Type B pancreatic cell (in vitro differentiated cells): ENCODE measurements around the gene LIPN. TPM values are rescaled to one million over a fixed set of nuclear protein-coding genes. Genes with fewer than 3 reads are reported as not detected.

Source experiments
- DNase-seq: peaks from one replicate; pipeline ENCODE4 v3.0.0; 2021; ENCODE audit warnings: mixed read lengths; ENCODE audit not compliant: unreplicated experiment; ENCODE audit errors: extremely low spot score
- H3K27ac Mint-ChIP-seq: 2 replicates; pipeline ENCODE4 v1.8.0; 2021; ENCODE audit warnings: mild to moderate bottlenecking, mixed read lengths
- H3K27me3 Mint-ChIP-seq: 2 replicates; pipeline ENCODE4 v1.8.0; 2021; ENCODE audit warnings: mixed read lengths
- H3K36me3 Mint-ChIP-seq: 2 replicates; pipeline ENCODE4 v1.8.0; 2021; ENCODE audit warnings: mixed read lengths
- H3K4me1 Mint-ChIP-seq: one replicate; pipeline ENCODE4 v1.8.0; 2021; ENCODE audit warnings: mixed read lengths; ENCODE audit not compliant: unreplicated experiment
- H3K4me3 Mint-ChIP-seq: 2 replicates; pipeline ENCODE4 v1.8.0; 2021; ENCODE audit warnings: mild to moderate bottlenecking, mixed read lengths
- H3K9me3 Mint-ChIP-seq: 2 replicates; pipeline ENCODE4 v1.8.0; 2021; ENCODE audit warnings: mixed read lengths
- CTCF ChIP-seq: fragments of 200-600 bp; sonication (generic); conservative IDR thresholded peaks from 2 replicates; pipeline ENCODE4 v1.5.0; 2021; ENCODE audit warnings: antibody characterized with exemption, mild to moderate bottlenecking
- total RNA-seq: library from RNA; stranded (reverse); gene quantifications from 2 replicates; pipeline ENCODE4 v1.2.1, GENCODE V29; 2021; ENCODE audit warnings: low replicate concordance

The LIPN gene
- total RNA-seq, 1 donor from 2014 or later, result 0.24 TPM

GRCh38 chr10:88793712-88794299, 34.0 kb downstream of the LIPN start:
- no peak for TF ChIP-seq CTCF
- H3K4me1 Mint-ChIP-seq, result peaks cover 7% of the 10 kb centered on the region
- no peaks in the 10 kb centered on the region for H3K36me3 Mint-ChIP-seq
- no peak for DNase-seq
- H3K27ac Mint-ChIP-seq, result no peak overlapping the region
- no peaks in the 10 kb centered on the region for H3K9me3 Mint-ChIP-seq
- H3K27me3 Mint-ChIP-seq, result no peaks in the 10 kb centered on the region
- H3K4me3 Mint-ChIP-seq, result no peak overlapping the region

- no peaks in the 10 kb centered on the region for H3K36me3 Mint-ChIP-seq
- no peak overlapping the region for H3K4me3 Mint-ChIP-seq
- H3K27me3 Mint-ChIP-seq, result no peaks in the 10 kb centered on the region
- no peak for DNase-seq
- H3K4me1 Mint-ChIP-seq, result no peaks in the 10 kb centered on the region
- TF ChIP-seq CTCF, result no peak
- no peaks in the 10 kb centered on the region for H3K9me3 Mint-ChIP-seq
- H3K27ac Mint-ChIP-seq, result no peak overlapping the region
Measured at GRCh38 chr10:88794731-88795130, 34.9 kb downstream of the LIPN start.

GRCh38 chr10:88800152-88801125, 40.6 kb downstream of the LIPN start:
- TF ChIP-seq CTCF, result no peak
- Mint-ChIP-seq H3K36me3 (no peaks in the 10 kb centered on the region), H3K27me3 (no peaks in the 10 kb centered on the region), H3K4me1 (no peaks in the 10 kb centered on the region), H3K4me3 (no peak overlapping the region), H3K9me3 (no peaks in the 10 kb centered on the region), H3K27ac (no peak overlapping the region)
- DNase-seq, result no peak

GRCh38 chr10:88802523-88803285, 42.9 kb downstream of the LIPN start, which contains the start of gene LIPM:
Gene LIPM, plus strand, starts transcription at chr10:88802730. Its CDS starts 167 bp downstream, at chr10:88802897.
- Mint-ChIP-seq H3K27ac (peak within 1 kb of the TSS; percentile 71), H3K36me3 (no peaks in the 10 kb centered on the region), H3K4me3 (no peak within 1 kb of the TSS), H3K9me3 (no peaks in the 10 kb centered on the region), H3K27me3 (no peaks in the 10 kb centered on the region), H3K4me1 (no peaks in the 10 kb centered on the region)
- DNase-seq, result no peak
- no peak for TF ChIP-seq CTCF

GRCh38 chr10:88803641-88804040, 43.8 kb downstream of the LIPN start:
- Mint-ChIP-seq H3K27me3 (no peaks in the 10 kb centered on the region), H3K4me3 (no peak overlapping the region), H3K4me1 (no peaks in the 10 kb centered on the region), H3K36me3 (no peaks in the 10 kb centered on the region), H3K27ac (peak overlapping the region; percentile 71), H3K9me3 (no peaks in the 10 kb centered on the region)
- TF ChIP-seq CTCF, result no peak
- no peak for DNase-seq
